Neutrophil (primary cell): Measurements from ENCODE around the gene DHX35.

Experiments used
- H3K27ac ChIP-seq: fragments of 200-600 bp; sonication (generic); 2 replicates; pipeline ENCODE4 v1.5.1; 2016; ENCODE audit warnings: mild to moderate bottlenecking, moderate library complexity
- H3K27me3 ChIP-seq: fragments of 200-600 bp; sonication (generic); 2 replicates; pipeline ENCODE4 v1.6.0; 2016; ENCODE audit warnings: mild to moderate bottlenecking
- H3K36me3 ChIP-seq: fragments of 200-600 bp; sonication (generic); 2 replicates; pipeline ENCODE4 v1.5.1; 2017
- H3K4me1 ChIP-seq, 2 experiments: fragments of 200-600 bp in 1 of 2; sonication (generic) in 1 of 2; 1 replicate in 1 of 2; 2 replicates in 1 of 2; pipeline versions ENCODE4 v1.5.1 to v1.6.1; 2013 to 2016; ENCODE audit warnings: low read depth in 1 of 2, low read length in 1 of 2, mild to moderate bottlenecking in 1 of 2, moderate library complexity in 1 of 2; ENCODE audit not compliant: control insufficient read depth in 1 of 2, insufficient read depth in 1 of 2
- H3K4me3 ChIP-seq, 2 experiments: fragments of 200-600 bp in 1 of 2; sonication (generic) in 1 of 2; 1 replicate in 1 of 2; 2 replicates in 1 of 2; pipeline ENCODE4 v1.5.1; 2013 to 2016; ENCODE audit warnings: low read depth in 1 of 2, low read length in 1 of 2, mild to moderate bottlenecking in 1 of 2, moderate library complexity in 1 of 2
- H3K9me3 ChIP-seq: fragments of 200-600 bp; sonication (generic); 2 replicates; pipeline ENCODE4 v1.5.1; 2016
- CTCF ChIP-seq: fragments of 200-600 bp; sonication (generic); IDR thresholded peaks from 2 replicates; pipeline ENCODE4 v1.5.1; 2016; ENCODE audit warnings: antibody characterized with exemption

Gene DHX35

GRCh38 chr20:38927902-38928578, 34.1 kb upstream of the DHX35 start:
- no peak for TF ChIP-seq CTCF

DNA sequence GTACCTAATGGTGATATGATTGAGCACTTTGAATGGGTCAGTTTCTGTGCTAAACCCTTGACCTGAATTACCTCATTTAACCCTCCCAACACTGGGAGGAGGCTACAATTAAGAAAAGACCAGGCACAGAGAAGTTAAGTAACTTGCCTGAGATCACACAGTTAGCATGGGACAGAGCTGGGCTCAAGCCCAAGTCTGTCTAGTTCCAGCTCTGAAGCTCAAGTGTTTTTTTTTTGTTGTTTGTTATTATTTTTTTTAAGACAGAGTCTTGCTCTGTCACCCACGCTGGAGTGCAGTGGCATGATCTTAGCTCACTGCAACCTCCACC, 31.9 kb upstream of the DHX35 start:
- no peak for TF ChIP-seq CTCF
- peaks cover 19 to 35% of the 10 kb centered on the region in 2 experiments for H3K4me1 ChIP-seq
- H3K4me3 ChIP-seq = no peak overlapping the region
- no peaks in the 10 kb centered on the region for H3K27me3 ChIP-seq
- H3K27ac ChIP-seq = no peak overlapping the region
- no peaks in the 10 kb centered on the region for H3K36me3 ChIP-seq
- no peaks in the 10 kb centered on the region for H3K9me3 ChIP-seq

More at GRCh38 chr20:38927902-38928578, 34.1 kb upstream of the DHX35 start:
- H3K4me1 ChIP-seq = peaks cover 19 to 35% of the 10 kb centered on the region in 2 experiments
- H3K36me3 ChIP-seq = no peaks in the 10 kb centered on the region
- H3K9me3 ChIP-seq = no peaks in the 10 kb centered on the region
- peak overlapping the region in 1 of 2 experiments; percentile 2 for H3K4me3 ChIP-seq
- H3K27ac ChIP-seq = no peak overlapping the region
- no peaks in the 10 kb centered on the region for H3K27me3 ChIP-seq

DNA sequence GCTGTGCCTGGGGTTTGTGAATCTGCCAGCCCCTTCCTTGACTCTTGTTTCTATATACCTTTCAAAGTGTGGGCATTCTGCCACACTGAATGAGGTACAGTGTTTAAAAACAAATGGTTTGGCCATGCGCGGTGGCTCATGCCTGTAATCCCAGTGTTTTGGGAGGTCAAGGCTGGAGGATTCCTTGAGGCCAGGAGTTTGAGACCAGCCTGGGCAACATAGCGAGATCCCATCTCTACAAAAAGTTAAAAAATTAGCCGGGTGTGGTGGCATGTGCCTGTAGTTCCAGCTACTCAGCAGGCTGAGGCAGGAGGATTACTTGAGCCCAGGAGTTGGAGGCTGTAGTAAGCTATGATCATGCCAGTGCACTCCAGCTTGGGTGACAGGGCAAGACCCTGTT, 30.2 kb upstream of the DHX35 start:
- no peak overlapping the region for H3K4me3 ChIP-seq
- no peaks in the 10 kb centered on the region for H3K9me3 ChIP-seq
- H3K27me3 ChIP-seq = no peaks in the 10 kb centered on the region
- H3K36me3 ChIP-seq = peaks cover under 1% of the 10 kb centered on the region
- no peak overlapping the region for H3K27ac ChIP-seq
- no peak for TF ChIP-seq CTCF
- H3K4me1 ChIP-seq = peaks cover 12 to 23% of the 10 kb centered on the region in 2 experiments

- no peak overlapping the region for H3K27ac ChIP-seq
- H3K36me3 ChIP-seq = peaks cover 5% of the 10 kb centered on the region
- H3K4me1 ChIP-seq = peaks cover 8 to 17% of the 10 kb centered on the region in 2 experiments
- TF ChIP-seq CTCF = no peak
- H3K4me3 ChIP-seq = no peak overlapping the region
- no peaks in the 10 kb centered on the region for H3K27me3 ChIP-seq
- no peaks in the 10 kb centered on the region for H3K9me3 ChIP-seq
Observed at GRCh38 chr20:38932457-38933120, 29.6 kb upstream of the DHX35 start.

- Histone ChIP-seq H3K36me3 (peaks cover 15% of the 10 kb centered on the region), H3K4me3 (no peak overlapping the region), H3K27me3 (no peaks in the 10 kb centered on the region), H3K9me3 (no peaks in the 10 kb centered on the region), H3K27ac (no peak overlapping the region), H3K4me1 (peaks cover 0 to 6% of the 10 kb centered on the region in 2 experiments)
- no peak for TF ChIP-seq CTCF
Observed at GRCh38 chr20:38934530-38934929, 27.6 kb upstream of the DHX35 start.
